Heart right ventricle (tissue), 16 donors: ENCODE results near the gene PRICKLE4. TPM values are rescaled to one million over a fixed set of nuclear protein-coding genes. Genes with fewer than 3 reads are reported as not detected.

Experiments used
- ATAC-seq, 8 donors: fragments of 200-7000 bp; cut with Tn5 transposase; one replicate each; pipeline ENCODE4 v1.9.1; 2020; ENCODE audit warnings: mild to moderate bottlenecking in 8 of 8, moderate library complexity in 8 of 8, moderate number of reproducible peaks in 1 of 8
- DNase-seq, 2 donors: peaks; one replicate each; pipeline ENCODE4 v3.0.0-alpha.2; 2020
- H3K27ac ChIP-seq, 10 donors: fragments of 200-600 bp; sonication (generic) in 2 of 10; one replicate each; pipeline versions ENCODE4 v1.5.0 to v1.8.0; 2020 to 2022; ENCODE audit warnings: mild to moderate bottlenecking in 3 of 10
- H3K27me3 ChIP-seq, 7 donors: fragments of 200-600 bp; one replicate each; pipeline ENCODE4 v1.8.0; 2021 to 2022; ENCODE audit warnings: mild to moderate bottlenecking in 2 of 7
- H3K36me3 ChIP-seq, 9 donors: fragments of 200-600 bp; sonication (generic) in 1 of 9; one replicate each; pipeline versions ENCODE4 v1.5.0 to v1.8.0; 2020 to 2022; ENCODE audit warnings: mild to moderate bottlenecking in 2 of 9
- H3K4me1 ChIP-seq, 9 donors: fragments of 200-600 bp; sonication (generic) in 1 of 9; one replicate each; pipeline versions ENCODE4 v1.5.0 to v1.8.0; 2020 to 2022; ENCODE audit warnings: mild to moderate bottlenecking in 4 of 9
- H3K4me3 ChIP-seq, 10 donors: fragments of 200-600 bp; sonication (generic) in 2 of 10; one replicate each; pipeline versions ENCODE4 v1.5.0 to v1.8.0; 2020 to 2022; ENCODE audit warnings: mild to moderate bottlenecking in 7 of 10, moderate library complexity in 2 of 10
- H3K9me3 ChIP-seq, 11 donors: fragments of 200-600 bp in 10 of 11; sonication (generic) in 2 of 11; one replicate each; pipeline versions ENCODE4 v1.5.0 to v1.8.0; 2013 to 2022; ENCODE audit warnings: mild to moderate bottlenecking in 2 of 11, control low read depth in 1 of 11, moderate library complexity in 1 of 11
- CTCF ChIP-seq, 9 donors: fragments of 200-600 bp; sonication (generic) in 2 of 9; IDR thresholded peaks; one replicate each; pipeline versions ENCODE4 v1.5.0 to v1.8.0; 2021 to 2022; ENCODE audit warnings: antibody characterized with exemption in 9 of 9, mild to moderate bottlenecking in 5 of 9, moderate library complexity in 1 of 9
- WGBS, 2 donors: extraction: QIAGEN DNeasy Blood & Tissue Kit; methylation state at CpG; one replicate each; pipeline ENCODE4 v1.1.7; 2013; ENCODE audit warnings: inconsistent platforms in 1 of 2; 5-methylcytosine and 5-hydroxymethylcytosine counted together
- intact Hi-C, 10 donors: fragments of 100-400 bp; cut with DNase I; formaldehyde crosslinking; loops; one replicate each; pipeline versions ENCODE4 v1.11.1 to v1.14.2; 2022
- polyA plus RNA-seq, 2 donors: library from polyadenylated mRNA; stranded (reverse); fragments of 200-250 nt; gene quantifications; one replicate each; pipeline ENCODE4 v1.2.3, GENCODE V29; 2013
- total RNA-seq, 10 donors: library from RNA; stranded (reverse); fragmentation: NEBNext Ultra II Directional in 3 of 10; extraction: Animal tissue kit (Norgen Biotek cat#: 25700) in 3 of 10; gene quantifications; one replicate each; pipeline versions ENCODE4 v1.2.1 to v1.2.4, GENCODE V29; 2021 to 2023
- donor health status: Arrhythmogenic right ventricular cardiomyopathy.
- donor health status: ischemic (EF 13 %, LVEDD 7.1; RV severe dilation, severe dysfunction).
- donor health status: healthy with polysubstance abuse.
- donor health status: DM: no; HTN: yes; CAD: no.
- donor health status: DM: no; HTN: no; CAD: no.
- donor health status: ischemic (EF 25% LVEDD 6.9; RV normal size, moderate dysfunction).
- donor health status: ischemic (EF 25% LVEDD 5.7; RV mildly dilated, moderate dysfunction).
- donor health status: healthy.
- donor health status: DM: yes; HTN: yes; CAD: no.
- donor health status: Ischemic cardiomyopathy.
- donor health status: ischemic (EF 35%, LVEDD 5.7; RV mildly dilated, moderate dysfunction).
- donor health status: nonischemic (EF 11% LVEDD 7.7; RV severe dilation, severe dysfunction).
- donor health status: DM: yes; HTN: yes; CAD: no.
- donor health status: PGD.
- donor health status: ischemic (EF 29% LVEDD 5.4; RV normal size, mild dysfunction).
- donor health status: nonischemic (EF 23%, LVEDD 6.1; RV moderate dilation, normal function).

PRICKLE4 gene
- total and polyA plus RNA-seq, 12 donors, result 0.38 to 6.1 (median 1.9) TPM

GRCh38 chr6:41786451-41787218 is 6.1 kb downstream of the PRICKLE4 start:
- peaks cover 12 to 71% (median 49%) of the 10 kb centered on the region in 9 donors for H3K4me1 ChIP-seq
- intact Hi-C loops, result loop anchor here in 7 of 10 donors (1.0 to 10.0 kb wide), 10 partner anchors 60 to 428 kb away; partner anchors contain the start of genes BYSL (in 7 of the 7), MED20 (in 7 of the 7), CCND3 (in 2 of the 7) and MRPS10 (in 2 of the 7)
- H3K9me3 ChIP-seq, result no peaks in the 10 kb centered on the region
- H3K4me3 ChIP-seq, result peak overlapping the region; percentile 54 to 96 (median 80)
- peak overlapping the region; percentile 82 to 97 (median 94) for H3K27ac ChIP-seq
- ATAC-seq (peak; percentile 88 to 95 (median 93)), DNase-seq (peak; percentile 91 to 93)
- WGBS, 2 donors, result 1% methylated on average over 54 to 58 of the region's 58 CpGs
- peaks cover 0 to 53% (median 7%) of the 10 kb centered on the region in 9 donors for H3K36me3 ChIP-seq
- peak; percentile 78 to 96 (median 90) for TF ChIP-seq CTCF (IDR thresholded peaks at IDR 0.05)
- H3K27me3 ChIP-seq, result no peaks in the 10 kb centered on the region

- peak; percentile 95 to 96 for DNase-seq
- Histone ChIP-seq H3K4me3 (peak within 1 kb of the TSS; percentile 54 to 96 (median 80)), H3K27ac (peak within 1 kb of the TSS; percentile 82 to 97 (median 94)), H3K4me1 (peaks cover 12 to 70% (median 46%) of the 10 kb centered on the region in 9 donors), H3K27me3 (no peaks in the 10 kb centered on the region), H3K36me3 (peaks cover 0 to 60% (median 13%) of the 10 kb centered on the region in 9 donors), H3K9me3 (no peaks in the 10 kb centered on the region)
- WGBS, 2 donors, result 0 to 1% methylated on average over 55 of the region's 55 CpGs
- peak; percentile 83 to 95 (median 90) for ATAC-seq
- intact Hi-C loops, result loop anchor here in 7 of 10 donors (1.0 to 10.0 kb wide), 10 partner anchors 59 to 427 kb away; partner anchors contain the start of genes BYSL (in 7 of the 7), MED20 (in 7 of the 7), CCND3 (in 2 of the 7) and MRPS10 (in 2 of the 7)
- peak; percentile 84 to 94 (median 91) for TF ChIP-seq CTCF (IDR thresholded peaks at IDR 0.05)
These were observed 6.8 kb downstream of the PRICKLE4 start, which contains the start of gene TOMM6 for GRCh38 chr6:41787219-41787917. Gene TOMM6, plus strand, starts transcription at chr6:41787694. Its CDS starts 4 bp downstream, at chr6:41787698.

- peak overlapping the region in 2 of 10 donors; percentile 19 to 96 for H3K4me3 ChIP-seq
- WGBS, 2 donors, result 64 to 66% methylated on average over 3 of the region's 3 CpGs
- TF ChIP-seq CTCF (IDR thresholded peaks at IDR 0.05), result no peak
- intact Hi-C loops, result loop anchor here in 6 of 10 donors (5.0 to 10.0 kb wide), 7 partner anchors 105 to 425 kb away; partner anchors contain the start of genes BYSL (in 3 of the 6), MED20 (in 3 of the 6), CCND3 (in 2 of the 6) and MRPS10 (in 2 of the 6)
- H3K9me3 ChIP-seq, result no peaks in the 10 kb centered on the region
- H3K27ac ChIP-seq, result peak overlapping the region in 2 of 10 donors; percentile 21 to 49
- H3K36me3 ChIP-seq, result peaks cover 0 to 69% (median 14%) of the 10 kb centered on the region in 9 donors
- no peaks in the 10 kb centered on the region for H3K27me3 ChIP-seq
- peaks cover 12 to 68% (median 45%) of the 10 kb centered on the region in 9 donors for H3K4me1 ChIP-seq
- DNase-seq (no peak), ATAC-seq (no peak)
These were observed 8.8 kb downstream of the PRICKLE4 start for GRCh38 chr6:41789390-41789724.

- Histone ChIP-seq H3K36me3 (peaks cover 0 to 69% (median 14%) of the 10 kb centered on the region in 9 donors), H3K4me1 (peaks cover 10 to 64% (median 43%) of the 10 kb centered on the region in 9 donors), H3K27me3 (no peaks in the 10 kb centered on the region), H3K9me3 (no peaks in the 10 kb centered on the region), H3K4me3 (no peak overlapping the region), H3K27ac (no peak overlapping the region)
- DNase-seq (no peak), ATAC-seq (no peak)
- intact Hi-C loops, result loop anchor here in 2 of 10 donors (10.0 kb wide), 2 partner anchors 105 to 115 kb away; partner anchors contain the start of gene USP49 (in 1 of the 2)
- TF ChIP-seq CTCF (IDR thresholded peaks at IDR 0.05), result no peak
- WGBS, 2 donors, result 96 to 100% methylated on average over 1 of the region's 1 CpG
These were observed 9.5 kb downstream of the PRICKLE4 start for GRCh38 chr6:41790045-41790444.
